HepG2 (cell line): ENCODE data around the gene KRTAP5-6. TPM values are rescaled to one million over a fixed set of nuclear protein-coding genes. Genes with fewer than 3 reads are reported as not detected.

Experiments
- BATF2 ChIP-seq: sonication (generic); formaldehyde crosslinking; IDR thresholded peaks from 2 replicates; pipeline ENCODE4 v1.8.0; 2022; ENCODE audit warnings: mild to moderate bottlenecking, missing genetic modification reagents, moderate library complexity
- HOMEZ ChIP-seq: IDR thresholded peaks from 2 replicates; pipeline ENCODE4 v1.6.1; 2016; ENCODE audit warnings: low read depth
- IRF9 ChIP-seq: sonication (generic); formaldehyde crosslinking; IDR thresholded peaks from 2 replicates; pipeline ENCODE4 v1.8.0; 2022; ENCODE audit warnings: missing genetic modification reagents, mild to moderate bottlenecking, borderline replicate concordance
- NPAS2 ChIP-seq: sonication (generic); formaldehyde crosslinking; IDR thresholded peaks from 2 replicates; pipeline ENCODE4 v1.8.0; 2022; ENCODE audit warnings: mild to moderate bottlenecking, missing genetic modification reagents, borderline replicate concordance
- PRDM15 ChIP-seq: sonication (generic); formaldehyde crosslinking; IDR thresholded peaks from 2 replicates; pipeline ENCODE4 v1.4.0; 2020; ENCODE audit warnings: missing genetic modification reagents
- PTBP1 ChIP-seq: fragments of 200-400 bp; formaldehyde crosslinking; IDR thresholded peaks from 2 replicates; pipeline ENCODE4 v1.6.1; 2018; ENCODE audit warnings: low read length, low read depth; ENCODE audit not compliant: poor library complexity, severe bottlenecking
- THAP9 ChIP-seq: sonication (generic); formaldehyde crosslinking; IDR thresholded peaks from 2 replicates; pipeline ENCODE4; 2020; ENCODE audit warnings: missing genetic modification reagents, mild to moderate bottlenecking, borderline replicate concordance
- YY1 ChIP-seq: IDR thresholded peaks from 2 replicates; pipeline ENCODE4 v1.6.1; 2011; ENCODE audit warnings: low read length, low read depth, moderate library complexity, mild to moderate bottlenecking; ENCODE audit not compliant: insufficient read depth, insufficient replicate concordance
- ZHX1 ChIP-seq: sonication (generic); formaldehyde crosslinking; IDR thresholded peaks from 2 replicates; pipeline ENCODE4 v1.8.1; 2022; ENCODE audit warnings: low read depth, mild to moderate bottlenecking, missing genetic modification reagents
- ZNF12 ChIP-seq: sonication (generic); formaldehyde crosslinking; IDR thresholded peaks from 2 replicates; pipeline ENCODE4 v1.5.0; 2020; ENCODE audit warnings: missing genetic modification reagents
- ZNF256 ChIP-seq: sonication (generic); formaldehyde crosslinking; conservative IDR thresholded peaks from 2 replicates; pipeline ENCODE4 v1.4.0; 2020; ENCODE audit warnings: missing genetic modification reagents
- ZNF556 ChIP-seq: sonication (generic); formaldehyde crosslinking; IDR thresholded peaks from 2 replicates; pipeline ENCODE4 v1.4.0; 2020; ENCODE audit warnings: mild to moderate bottlenecking, missing genetic modification reagents, borderline replicate concordance
- ZNF644 ChIP-seq: IDR thresholded peaks from 2 replicates; pipeline ENCODE4 v1.6.1; 2016; ENCODE audit warnings: low read depth
- ZNF709 ChIP-seq: sonication (generic); formaldehyde crosslinking; IDR thresholded peaks from 2 replicates; pipeline ENCODE4 v1.5.0; 2020; ENCODE audit warnings: mild to moderate bottlenecking, missing genetic modification reagents
- ZNF83 ChIP-seq: sonication (generic); formaldehyde crosslinking; IDR thresholded peaks from 2 replicates; pipeline ENCODE4 v1.4.0; 2020; ENCODE audit warnings: missing genetic modification reagents, mild to moderate bottlenecking, borderline replicate concordance
- polyA plus RNA-seq, 8 experiments: library from polyadenylated mRNA; depleted of rRNA in 3 of 8; stranded (reverse) in 7 of 8; unstranded in 1 of 8; fragments of >200 nt; fragmentation: Illumina TruSeq in 4 of 8; extraction: Trizol in 4 of 8; gene quantifications; 2 replicates each; pipeline versions ENCODE4 v1.2.1 to v1.2.3, GENCODE V29; 2011 to 2016; ENCODE audit warnings: low read depth in 4 of 8, missing spikeins in 1 of 8, mixed read lengths in 1 of 8; ENCODE audit not compliant: insufficient read depth in 1 of 8
- total RNA-seq, 5 experiments: library from RNA; depleted of rRNA; stranded (reverse); fragments of >200 nt; fragmentation: Illumina TruSeq; extraction: Trizol; gene quantifications; 2 replicates each; pipeline ENCODE4 v1.2.3, GENCODE V29; 2016; ENCODE audit warnings: low read depth in 1 of 5

The KRTAP5-6 gene
- total and polyA plus RNA-seq, 2 of the 13 experiments (the other 11 are each of a cell fraction or from before 2014, with no cell fraction given): not detected

- TF ChIP-seq NPAS2 (CRISPR knock-in tag) (no peak), PRDM15 (CRISPR knock-in tag) (no peak), PTBP1 (no peak), ZNF83 (no peak), ZHX1 (CRISPR knock-in tag) (no peak), ZNF644 (no peak), ZNF556 (no peak; the same call in 1 of the 2 replicates), ZNF12 (no peak), THAP9 (CRISPR knock-in tag) (peak; percentile 41; the same call in 1 of the 2 replicates), ZNF256 (CRISPR knock-in tag) (no peak), BATF2 (CRISPR knock-in tag) (no peak), YY1 (peak; percentile 90), HOMEZ (CRISPR knock-in tag) (no peak), IRF9 (CRISPR knock-in tag) (peak; percentile 60), ZNF709 (CRISPR knock-in tag) (peak; percentile 47; the same call in 1 of the 2 replicates)
Observed at GRCh38 chr11:1693327-1694063, 3.5 kb upstream of the KRTAP5-6 start (continued).
